Endothelial cell of umbilical vein (primary cell): ENCODE results near the gene PLA2G4F. TPM values are rescaled to one million over a fixed set of nuclear protein-coding genes. Genes with fewer than 3 reads are reported as not detected.

ENCODE experiments used
- BruUV-seq: library from RNA; stranded (reverse); fragments of 400-500 nt; replicated peaks from 2 replicates; lab custom pipeline; 2021; lab: Mats Ljungman, UMichigan
- CTCF ChIA-PET: fragments of 300-600, 350-600 bp; sonication (Branson Sonifier 250); formaldehyde crosslinking; loops from one replicate; lab custom pipeline; 2021; ENCODE audit warnings: antibody characterized with exemption, inconsistent platforms; lab: Charles Lee
- POLR2A ChIA-PET: fragments of 300-600, 350-600 bp; sonication (Branson Sonifier 250); formaldehyde crosslinking; loops from one replicate; lab custom pipeline; 2021; ENCODE audit warnings: antibody characterized with exemption, inconsistent platforms; lab: Charles Lee
- DNase-seq: peaks from one replicate; pipeline ENCODE4 v3.0.0-alpha.2; 2011; ENCODE audit warnings: low read depth, low spot score
- FAIRE-seq: peaks from 2 replicates; lab custom pipeline; 2011; peaks lifted over from hg19 to GRCh38; lab: Jason Lieb, UNC
- H2AFZ ChIP-seq: 2 replicates; pipeline ENCODE4 v1.6.0; 2012; ENCODE audit warnings: low read depth, low read length, control low read depth, inconsistent platforms
- H3K27ac ChIP-seq: 2 replicates; pipeline ENCODE4 v1.5.1; 2011; ENCODE audit warnings: low read depth, mild to moderate bottlenecking, control low read depth, low read length, moderate library complexity; ENCODE audit not compliant: insufficient read depth
- H3K27me3 ChIP-seq, 2 experiments: 2 replicates each; pipeline versions ENCODE4 v1.6.0 to v1.6.1; 2011; ENCODE audit warnings: low read length in 2 of 2, mixed read lengths in 1 of 2; ENCODE audit not compliant: control insufficient read depth in 2 of 2, insufficient read depth in 2 of 2
- H3K36me3 ChIP-seq, 2 experiments: 2 replicates in 1 of 2; 3 replicates in 1 of 2; pipeline ENCODE4 v1.5.1; 2011; ENCODE audit warnings: low read length in 2 of 2, mild to moderate bottlenecking in 1 of 2, moderate library complexity in 1 of 2; ENCODE audit not compliant: control insufficient read depth in 2 of 2, insufficient read depth in 2 of 2; ENCODE audit errors: extremely low read depth in 1 of 2
- H3K4me1 ChIP-seq: 3 replicates; pipeline ENCODE4 v1.5.1; 2011; ENCODE audit warnings: mild to moderate bottlenecking, low read length; ENCODE audit not compliant: control insufficient read depth, insufficient read depth; ENCODE audit errors: extremely low read depth
- H3K4me2 ChIP-seq: 2 replicates; pipeline ENCODE4 v1.6.1; 2011; ENCODE audit warnings: low read length, control low read depth, mixed read lengths; ENCODE audit not compliant: insufficient read depth
- H3K4me3 ChIP-seq, 3 experiments: fragments of 200-600 bp in 1 of 3; sonication (generic), shearing (Covaris generic) in 1 of 3; replicated peaks in 1 of 3; 2 replicates each; pipeline ENCODE4 v1.5.1; 2011 to 2016; ENCODE audit warnings: control low read depth in 3 of 3, low read length in 3 of 3, mild to moderate bottlenecking in 2 of 3, inconsistent platforms in 1 of 3, low read depth in 1 of 3, moderate library complexity in 1 of 3; ENCODE audit not compliant: insufficient read depth in 1 of 3
- H3K79me2 ChIP-seq: 2 replicates; pipeline ENCODE4 v1.6.0; 2012; ENCODE audit warnings: low read length, inconsistent platforms; ENCODE audit not compliant: control insufficient read depth, insufficient read depth
- H3K9ac ChIP-seq: replicated peaks from 2 replicates; pipeline ENCODE3; 2011; ENCODE audit warnings: low read length, control low read depth; ENCODE audit not compliant: insufficient read depth; ENCODE audit errors: extremely low read depth
- H3K9me1 ChIP-seq: replicated peaks from 3 replicates; pipeline ENCODE4 v1.6.0; 2011; ENCODE audit warnings: mild to moderate bottlenecking, low read length; ENCODE audit not compliant: control insufficient read depth, insufficient read depth; ENCODE audit errors: extremely low read depth
- H3K9me3 ChIP-seq: replicated peaks from 2 replicates; pipeline ENCODE4 v1.5.1; 2012; ENCODE audit warnings: low read length, inconsistent platforms; ENCODE audit not compliant: control insufficient read depth, insufficient read depth
- H4K20me1 ChIP-seq: replicated peaks from 2 replicates; pipeline ENCODE3; 2011; ENCODE audit warnings: mild to moderate bottlenecking, low read length; ENCODE audit not compliant: control insufficient read depth, insufficient read depth; ENCODE audit errors: extremely low read depth
- CTCF ChIP-seq, 2 donors: IDR thresholded peaks; 1 replicate in 1 of 2; 2 replicates in 1 of 2; pipeline ENCODE4 v1.5.1; 2011; ENCODE audit warnings: low read length in 2 of 2, mild to moderate bottlenecking in 2 of 2, moderate library complexity in 2 of 2, control low read depth in 1 of 2, inconsistent platforms in 1 of 2, low read depth in 1 of 2; ENCODE audit not compliant: insufficient read depth in 1 of 2; ENCODE audit errors: extremely low read depth in 1 of 2
- EZH2 ChIP-seq: IDR thresholded peaks from 2 replicates; pipeline ENCODE4 v1.6.1; 2012; ENCODE audit warnings: borderline replicate concordance, low read depth, mild to moderate bottlenecking, moderate library complexity, low read length, inconsistent platforms; ENCODE audit not compliant: severe bottlenecking
- FOS ChIP-seq: IDR thresholded peaks from 2 replicates; pipeline ENCODE4 v1.6.1; 2011; ENCODE audit warnings: mild to moderate bottlenecking, low read length, moderate library complexity, borderline replicate concordance; ENCODE audit not compliant: insufficient read depth
- GATA2 ChIP-seq: IDR thresholded peaks from 2 replicates; pipeline ENCODE4 v1.7.0; 2011; ENCODE audit warnings: low read depth, mild to moderate bottlenecking, moderate library complexity, mixed read lengths, low read length; ENCODE audit not compliant: insufficient read length, insufficient read depth
- JUN ChIP-seq: IDR thresholded peaks from 2 replicates; pipeline ENCODE4 v1.6.1; 2011; ENCODE audit warnings: borderline replicate concordance, low read depth; ENCODE audit not compliant: insufficient read length, insufficient read depth
- MAX ChIP-seq: IDR thresholded peaks from 2 replicates; pipeline ENCODE4 v1.6.1; 2011; ENCODE audit not compliant: insufficient read depth, insufficient read length
- MYC ChIP-seq: IDR thresholded peaks from one replicate; pipeline ENCODE4 v1.6.1; 2011; ENCODE audit warnings: mild to moderate bottlenecking, low read depth, low read length
- POLR2A ChIP-seq: IDR thresholded peaks from 2 replicates; pipeline ENCODE4 v1.6.1; 2012; ENCODE audit warnings: low read depth, mild to moderate bottlenecking, control low read depth, low read length
- POLR2AphosphoS5 ChIP-seq: IDR thresholded peaks from 2 replicates; pipeline ENCODE4 v1.6.1; 2012; ENCODE audit warnings: low read depth, mild to moderate bottlenecking, control low read depth, low read length, moderate library complexity; ENCODE audit not compliant: insufficient read depth
- dilution Hi-C: fragments of 300-500 bp; cut with MboI; formaldehyde crosslinking; loops from one replicate; pipeline ENCODE4 v1.15.0; 2019; ENCODE audit warnings: low sequenced_read_pairs; ENCODE audit not compliant: extremely low pct_ligation_motif_present
- intact Hi-C: fragments of 100-400 bp; cut with micrococcal nuclease; formaldehyde crosslinking; loops from one replicate; pipeline ENCODE4 v1.10.0; 2022
- polyA plus RNA-seq, 4 experiments: library from polyadenylated mRNA; depleted of rRNA in 3 of 4; stranded (reverse) in 3 of 4; unstranded in 1 of 4; fragments of >200 nt; gene quantifications; 2 replicates each; pipeline versions ENCODE4 v1.2.1 to v1.2.3, GENCODE V29; 2011 to 2012; ENCODE audit warnings: missing spikeins in 1 of 4
- total RNA-seq: library from RNA; stranded (reverse); gene quantifications from 2 replicates; pipeline ENCODE4 v1.2.3, GENCODE V29; 2021

PLA2G4F gene
- total and polyA plus RNA-seq, 2 donors (not counting 3 experiments of a cell fraction or from before 2014, with no cell fraction given) = not detected

- H3K4me1 ChIP-seq = no peaks in the 10 kb centered on the region
- no peak overlapping the region for H3K4me3 ChIP-seq
- TF ChIP-seq POLR2A (no peak), GATA2 (no peak), MAX (no peak), MYC (no peak), POLR2AphosphoS5 (no peak), EZH2 (no peak), CTCF (IDR thresholded peaks at IDR 0.05; ENCODE audit: extremely low read depth in 1 of 2, insufficient read depth in 1 of 2, low read depth in 1 of 2, low read length in 2 of 2) (no peak), FOS (no peak), JUN (no peak)
- ChIA-PET POLR2A (no interaction called here), CTCF (no interaction called here)
- no peak overlapping the region for H2AFZ ChIP-seq
- intact Hi-C loops = no loop called here
- H3K27ac ChIP-seq = no peak overlapping the region
- FAIRE-seq (no peak), DNase-seq (no peak)
- no peaks in the 10 kb centered on the region for H3K9me1 ChIP-seq
- no peaks in the 10 kb centered on the region for H3K79me2 ChIP-seq
- no peaks in the 10 kb centered on the region for H3K27me3 ChIP-seq
- H4K20me1 ChIP-seq = no peaks in the 10 kb centered on the region
- peaks cover 25 to 60% of the 10 kb centered on the region in 2 experiments for H3K36me3 ChIP-seq
- H3K9me3 ChIP-seq = no peaks in the 10 kb centered on the region
- no TSS peak for BruUV-seq
- dilution Hi-C loops = no loop called here
- no peak overlapping the region for H3K9ac ChIP-seq
- no peak overlapping the region for H3K4me2 ChIP-seq
Measured at GRCh38 chr15:42166225-42166940, 9.9 kb upstream of the PLA2G4F start.
